Osteocyte (in vitro differentiated cells): ENCODE measurements around the gene CDK2AP2. TPM values are rescaled to one million over a fixed set of nuclear protein-coding genes. Genes with fewer than 3 reads are reported as not detected.

Source experiments
- DNase-seq: peaks from one replicate; pipeline ENCODE4 v3.0.0; 2021; ENCODE audit warnings: mixed read lengths; ENCODE audit not compliant: unreplicated experiment; ENCODE audit errors: extremely low spot score
- H3K27ac Mint-ChIP-seq: one replicate; pipeline ENCODE4 v1.8.0; 2021; ENCODE audit warnings: mild to moderate bottlenecking, mixed read lengths; ENCODE audit not compliant: unreplicated experiment
- H3K27me3 Mint-ChIP-seq: one replicate; pipeline ENCODE4 v1.8.0; 2021; ENCODE audit warnings: mixed read lengths; ENCODE audit not compliant: unreplicated experiment
- H3K36me3 Mint-ChIP-seq: one replicate; pipeline ENCODE4 v1.8.0; 2021; ENCODE audit warnings: mixed read lengths; ENCODE audit not compliant: unreplicated experiment
- H3K4me1 Mint-ChIP-seq: one replicate; pipeline ENCODE4 v1.8.0; 2021; ENCODE audit warnings: mixed read lengths; ENCODE audit not compliant: unreplicated experiment
- H3K4me3 Mint-ChIP-seq: one replicate; pipeline ENCODE4 v1.8.0; 2021; ENCODE audit warnings: mild to moderate bottlenecking, moderate library complexity, mixed read lengths; ENCODE audit not compliant: unreplicated experiment
- H3K9me3 Mint-ChIP-seq: one replicate; pipeline ENCODE4 v1.8.0; 2021; ENCODE audit warnings: mixed read lengths; ENCODE audit not compliant: unreplicated experiment
- microRNA-seq: library from miRNA; unstranded; fragments of <30 nt; microRNA quantifications from one replicate; pipeline ENCODE4 v1.1.0, GENCODE V29; 2020; ENCODE audit not compliant: unreplicated experiment
- total RNA-seq: library from RNA; stranded (reverse); gene quantifications from 2 replicates; pipeline ENCODE4 v1.2.1, GENCODE V29; 2021
- TF ChIP-seq, protein P1 (sequence below): fragments of 200-600 bp; sonication (generic); IDR thresholded peaks from 2 replicates; pipeline ENCODE4 v1.5.0; 2021; ENCODE audit warnings: antibody characterized with exemption, mild to moderate bottlenecking, moderate library complexity

The CDK2AP2 gene
- total RNA-seq, 1 donor from 2014 or later: 37.4 TPM

DNA sequence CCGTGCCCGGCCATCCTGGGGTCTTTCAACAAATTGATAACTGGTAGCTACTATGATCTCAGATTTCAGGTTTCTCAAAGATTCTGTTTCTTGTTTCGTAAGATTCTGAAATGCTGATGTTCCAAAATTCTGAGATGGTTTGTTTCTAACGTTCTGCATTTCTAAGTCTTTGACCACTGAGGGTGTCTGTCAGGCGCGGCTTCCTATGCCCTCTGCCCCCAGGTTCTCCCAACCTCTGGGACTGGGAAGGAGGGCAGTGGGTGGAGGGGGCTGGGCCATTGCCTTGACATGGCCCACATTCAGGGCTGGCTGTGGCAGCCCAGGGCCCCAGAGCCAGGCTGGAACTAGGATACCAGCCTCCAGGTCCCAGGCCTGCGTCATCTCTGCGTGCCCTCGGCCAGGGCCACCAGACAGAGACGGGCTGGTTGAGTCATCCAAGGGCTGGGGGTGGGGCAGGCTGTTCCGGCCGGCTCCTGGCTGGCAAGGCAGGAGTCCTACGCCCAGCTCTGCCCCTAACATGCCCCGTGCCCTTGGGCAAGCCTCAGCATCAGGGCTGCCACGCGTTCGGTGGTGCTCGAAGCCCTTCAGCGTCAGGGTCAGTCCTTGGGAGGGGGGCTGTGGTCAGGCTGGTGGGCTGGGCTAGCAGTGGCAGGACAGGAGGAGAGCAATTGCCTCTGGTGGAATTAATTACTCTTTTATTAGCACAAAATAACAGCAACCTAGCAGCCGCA is 44.1 kb downstream of the CDK2AP2 start:
- peak overlapping the region; percentile 64 for H3K27ac Mint-ChIP-seq
- H3K27me3 Mint-ChIP-seq: no peaks in the 10 kb centered on the region
- TF ChIP-seq, protein P1, sequence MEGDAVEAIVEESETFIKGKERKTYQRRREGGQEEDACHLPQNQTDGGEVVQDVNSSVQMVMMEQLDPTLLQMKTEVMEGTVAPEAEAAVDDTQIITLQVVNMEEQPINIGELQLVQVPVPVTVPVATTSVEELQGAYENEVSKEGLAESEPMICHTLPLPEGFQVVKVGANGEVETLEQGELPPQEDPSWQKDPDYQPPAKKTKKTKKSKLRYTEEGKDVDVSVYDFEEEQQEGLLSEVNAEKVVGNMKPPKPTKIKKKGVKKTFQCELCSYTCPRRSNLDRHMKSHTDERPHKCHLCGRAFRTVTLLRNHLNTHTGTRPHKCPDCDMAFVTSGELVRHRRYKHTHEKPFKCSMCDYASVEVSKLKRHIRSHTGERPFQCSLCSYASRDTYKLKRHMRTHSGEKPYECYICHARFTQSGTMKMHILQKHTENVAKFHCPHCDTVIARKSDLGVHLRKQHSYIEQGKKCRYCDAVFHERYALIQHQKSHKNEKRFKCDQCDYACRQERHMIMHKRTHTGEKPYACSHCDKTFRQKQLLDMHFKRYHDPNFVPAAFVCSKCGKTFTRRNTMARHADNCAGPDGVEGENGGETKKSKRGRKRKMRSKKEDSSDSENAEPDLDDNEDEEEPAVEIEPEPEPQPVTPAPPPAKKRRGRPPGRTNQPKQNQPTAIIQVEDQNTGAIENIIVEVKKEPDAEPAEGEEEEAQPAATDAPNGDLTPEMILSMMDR: no peak
- peak overlapping the region; percentile 80 for H3K4me3 Mint-ChIP-seq
- H3K9me3 Mint-ChIP-seq: no peaks in the 10 kb centered on the region
- DNase-seq: no peak
- no peaks in the 10 kb centered on the region for H3K36me3 Mint-ChIP-seq
- peaks cover 26% of the 10 kb centered on the region for H3K4me1 Mint-ChIP-seq

DNA sequence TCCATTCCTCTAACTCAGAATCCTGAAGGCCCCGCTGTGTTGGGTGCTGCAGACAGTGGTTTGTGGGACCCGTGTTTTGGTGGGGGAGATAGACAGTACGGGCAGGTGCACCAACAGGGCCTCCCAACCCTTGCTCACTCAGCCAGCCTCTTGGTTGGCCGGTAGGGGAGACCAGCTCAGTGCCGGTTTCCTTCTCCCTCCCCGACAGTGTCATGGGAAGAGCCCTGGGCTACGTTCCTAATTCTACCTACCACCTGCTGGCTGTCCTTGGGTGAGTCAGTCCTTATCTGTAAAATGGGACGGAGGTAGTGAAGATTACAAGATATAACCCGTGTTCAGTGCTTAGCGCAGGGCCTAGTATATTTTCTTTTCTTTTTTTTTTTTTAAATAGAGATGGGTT is 44.8 kb downstream of the CDK2AP2 start:
- Mint-ChIP-seq H3K4me1 (peaks cover 22% of the 10 kb centered on the region), H3K36me3 (no peaks in the 10 kb centered on the region), H3K27me3 (no peaks in the 10 kb centered on the region), H3K4me3 (peak overlapping the region; percentile 32), H3K9me3 (no peaks in the 10 kb centered on the region), H3K27ac (no peak overlapping the region)
- TF ChIP-seq, protein P1: no peak
- DNase-seq: no peak

DNA sequence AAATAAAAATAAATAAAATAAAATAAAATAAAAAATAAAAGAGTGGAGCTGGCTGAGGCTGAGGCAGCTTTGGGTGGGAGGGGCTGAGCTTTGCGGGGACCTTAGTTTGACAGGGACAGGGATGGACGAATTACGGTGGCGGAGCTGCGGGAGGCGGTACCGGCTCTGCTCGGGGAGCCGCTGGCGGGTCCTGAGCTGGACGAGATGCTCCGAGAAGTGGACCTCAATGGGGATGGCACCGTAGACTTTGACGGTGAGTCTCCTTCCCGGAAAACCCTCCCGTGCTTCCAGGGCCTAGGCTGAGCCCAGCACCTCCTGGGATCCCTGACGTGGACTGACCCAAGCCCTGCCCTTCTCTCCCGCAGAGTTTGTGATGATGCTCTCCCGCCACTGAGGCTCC is 49.7 kb downstream of the CDK2AP2 start:
- DNase-seq: no peak
- Mint-ChIP-seq H3K27ac (no peak overlapping the region), H3K4me1 (no peaks in the 10 kb centered on the region), H3K36me3 (no peaks in the 10 kb centered on the region), H3K9me3 (no peaks in the 10 kb centered on the region), H3K4me3 (no peak overlapping the region), H3K27me3 (peaks cover 2% of the 10 kb centered on the region)
- TF ChIP-seq, protein P1: no peak

DNA sequence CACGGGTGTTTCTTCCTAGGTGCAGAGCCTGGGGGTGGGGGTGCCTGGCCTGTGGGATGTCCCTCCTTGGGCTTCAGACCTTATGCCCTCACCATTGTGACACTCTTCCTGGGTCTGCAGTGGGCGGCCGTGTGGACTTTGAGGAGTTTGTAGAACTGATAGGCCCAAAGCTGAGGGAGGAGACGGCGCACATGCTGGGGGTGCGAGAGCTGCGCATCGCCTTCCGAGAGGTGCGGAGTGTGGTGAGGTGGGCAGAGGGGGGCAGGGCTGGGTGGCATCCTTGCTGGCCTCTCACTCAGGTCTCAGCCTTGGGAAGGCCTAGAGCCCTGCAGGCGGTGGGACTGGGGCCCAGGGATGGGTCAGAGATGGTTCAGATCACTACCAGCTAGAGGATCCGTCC is 50.5 kb downstream of the CDK2AP2 start:
- H3K4me1 Mint-ChIP-seq: no peaks in the 10 kb centered on the region
- peaks cover 2% of the 10 kb centered on the region for H3K27me3 Mint-ChIP-seq
- no peak for DNase-seq
- TF ChIP-seq, protein P1: no peak
- H3K9me3 Mint-ChIP-seq: no peaks in the 10 kb centered on the region
- H3K4me3 Mint-ChIP-seq: no peak overlapping the region
- no peak overlapping the region for H3K27ac Mint-ChIP-seq
- no peaks in the 10 kb centered on the region for H3K36me3 Mint-ChIP-seq

Small RNA genes lying within 50 kb of the gene (microRNA-seq; reads per million reads assigned to microRNA genes)
- gene MIR6752: not detected

Other genes starting within 250 kb of the CDK2AP2 start
- gene GRK2, start 241.7 kb downstream of the CDK2AP2 start, total RNA-seq: 41.5 and 45.0 TPM in 2 replicates
- gene ANKRD13D, start 218.9 kb downstream of the CDK2AP2 start, total RNA-seq: 54.3 and 56.2 TPM in 2 replicates
- 28.5 and 28.6 TPM in 2 replicates for gene SSH3, start 204.6 kb downstream of the CDK2AP2 start, total RNA-seq
- 53.2 and 64.0 TPM in 2 replicates for gene POLD4, start 154.6 kb downstream of the CDK2AP2 start, total RNA-seq
- gene CLCF1, start 134.6 kb downstream of the CDK2AP2 start, total RNA-seq: 7.2 and 7.8 TPM in 2 replicates
- 18.5 TPM in 2 replicates for gene RAD9A, start 116.2 kb downstream of the CDK2AP2 start, total RNA-seq
- gene PPP1CA, start 106.3 kb downstream of the CDK2AP2 start, total RNA-seq: 132 and 140 TPM in 2 replicates
- gene TBC1D10C, start 104.1 kb downstream of the CDK2AP2 start, total RNA-seq: not detected in 2 replicates
- gene CARNS1, start 92.5 kb downstream of the CDK2AP2 start, total RNA-seq: 0.24 and 0.27 TPM in 2 replicates
- 42.7 and 49.5 TPM in 2 replicates for gene RPS6KB2, start 79.7 kb downstream of the CDK2AP2 start, total RNA-seq
- 0.89 and 1.2 TPM in 2 replicates for gene PTPRCAP, start 70.5 kb downstream of the CDK2AP2 start, total RNA-seq
- gene CORO1B, start 64.7 kb downstream of the CDK2AP2 start, total RNA-seq: 114 and 116 TPM in 2 replicates
- not detected in 2 replicates for gene GPR152, start 55.4 kb downstream of the CDK2AP2 start, total RNA-seq
- gene CABP4, start 52.8 kb downstream of the CDK2AP2 start, total RNA-seq: 0.35 TPM in 1 of 2 replicates, not detected in the other
- gene TMEM134, start 38.9 kb downstream of the CDK2AP2 start, total RNA-seq: 51.4 and 54.5 TPM in 2 replicates
- 76.5 and 79.9 TPM in 2 replicates for gene AIP, start 25.1 kb downstream of the CDK2AP2 start, total RNA-seq
- 46.7 and 46.9 TPM in 2 replicates for gene PITPNM1, start 2.8 kb downstream of the CDK2AP2 start, total RNA-seq
- gene CABP2, start 15.3 kb upstream of the CDK2AP2 start, total RNA-seq: not detected in 2 replicates
- 509 and 544 TPM in 2 replicates for gene GSTP1, start 75.7 kb upstream of the CDK2AP2 start, total RNA-seq
- gene NDUFV1, start 98.8 kb upstream of the CDK2AP2 start, total RNA-seq: 180 and 185 TPM in 2 replicates
- 5.9 and 8.0 TPM in 2 replicates for gene NUDT8, start 121.8 kb upstream of the CDK2AP2 start, total RNA-seq
- not detected in 2 replicates for gene TBX10, start 131.6 kb upstream of the CDK2AP2 start, total RNA-seq
- gene ACY3, start 142.6 kb upstream of the CDK2AP2 start, total RNA-seq: not detected in 2 replicates
- not detected in 2 replicates for gene ALDH3B2, start 166.5 kb upstream of the CDK2AP2 start, total RNA-seq